NCI-H345 (cell line): Measurements from ENCODE around the gene CHST6.
"Not testable (repeated sequence)": the region's sequence is repeated elsewhere in the genome, so short reads cannot be mapped to it uniquely, and the experiment has no call there.

Experiments
- DNase-seq: peaks from one replicate; lab custom pipeline; 2025; lab: John Stamatoyannopoulos, UW

The CHST6 gene

GRCh38 chr16:75433732-75434413, 61.4 kb downstream of the CHST6 start:
- DNase-seq: peak; percentile 77

- DNase-seq: peak; percentile 92
Measured at GRCh38 chr16:75432828-75433731, 62.2 kb downstream of the CHST6 start, which contains the start of gene CFDP1. Gene CFDP1 (minus strand): TSS chr16:75433503. CDS start chr16:75433352, 151 bp downstream.

GRCh38 chr16:75429621-75430403, 65.4 kb downstream of the CHST6 start:
- no peak for DNase-seq

GRCh38 chr16:75426524-75426923, 68.7 kb downstream of the CHST6 start:
- not testable (repeated sequence) for DNase-seq

- DNase-seq: not testable (repeated sequence)
Measured at GRCh38 chr16:75424105-75424762, 71.0 kb downstream of the CHST6 start.

- no peak for DNase-seq
Measured at GRCh38 chr16:75423723-75424104, 71.5 kb downstream of the CHST6 start.
